Ovary (tissue), 3 donors: Measurements from ENCODE around the gene NFIA.

Experiments
- EP300 ChIP-seq: sonication (generic); formaldehyde crosslinking; IDR thresholded peaks from one replicate; pipeline ENCODE4 v1.6.1; 2017; ENCODE audit warnings: antibody characterized with exemption
- TF ChIP-seq, protein P1 (sequence below), 3 donors: fragments of 450-650 bp in 2 of 3; fragments of 200-600 bp in 1 of 3; IDR thresholded peaks; one replicate each; pipeline versions ENCODE4 v1.5.1 to v1.8.0; 2016 to 2022; ENCODE audit warnings: antibody characterized with exemption in 3 of 3, mild to moderate bottlenecking in 1 of 3
- donor health status: DM: no; HTN: no; CAD: no.

DNA sequence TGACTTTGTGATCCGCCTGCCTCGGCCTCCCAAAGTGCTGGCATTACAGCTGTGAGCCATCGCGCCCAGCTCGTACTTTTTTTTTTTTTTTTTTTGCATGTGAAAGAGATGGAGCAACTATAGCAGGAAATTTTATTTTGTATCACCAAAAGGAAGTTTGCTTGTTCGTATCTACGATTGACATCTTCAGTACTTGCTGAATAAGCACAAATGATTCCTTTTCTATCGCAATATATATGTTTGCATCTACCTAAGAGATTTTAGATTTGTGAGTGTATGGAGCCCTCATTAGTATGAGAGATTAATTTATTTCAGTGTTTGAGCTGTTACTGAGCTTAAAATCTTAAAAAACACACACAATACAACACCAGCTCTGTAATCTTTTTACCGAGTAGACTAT lies 143.1 kb downstream of the NFIA start:
- TF ChIP-seq, protein P1, sequence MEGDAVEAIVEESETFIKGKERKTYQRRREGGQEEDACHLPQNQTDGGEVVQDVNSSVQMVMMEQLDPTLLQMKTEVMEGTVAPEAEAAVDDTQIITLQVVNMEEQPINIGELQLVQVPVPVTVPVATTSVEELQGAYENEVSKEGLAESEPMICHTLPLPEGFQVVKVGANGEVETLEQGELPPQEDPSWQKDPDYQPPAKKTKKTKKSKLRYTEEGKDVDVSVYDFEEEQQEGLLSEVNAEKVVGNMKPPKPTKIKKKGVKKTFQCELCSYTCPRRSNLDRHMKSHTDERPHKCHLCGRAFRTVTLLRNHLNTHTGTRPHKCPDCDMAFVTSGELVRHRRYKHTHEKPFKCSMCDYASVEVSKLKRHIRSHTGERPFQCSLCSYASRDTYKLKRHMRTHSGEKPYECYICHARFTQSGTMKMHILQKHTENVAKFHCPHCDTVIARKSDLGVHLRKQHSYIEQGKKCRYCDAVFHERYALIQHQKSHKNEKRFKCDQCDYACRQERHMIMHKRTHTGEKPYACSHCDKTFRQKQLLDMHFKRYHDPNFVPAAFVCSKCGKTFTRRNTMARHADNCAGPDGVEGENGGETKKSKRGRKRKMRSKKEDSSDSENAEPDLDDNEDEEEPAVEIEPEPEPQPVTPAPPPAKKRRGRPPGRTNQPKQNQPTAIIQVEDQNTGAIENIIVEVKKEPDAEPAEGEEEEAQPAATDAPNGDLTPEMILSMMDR (IDR thresholded peaks at IDR 0.05): no peak
- no peak for TF ChIP-seq EP300
